Body of pancreas (tissue), 4 donors: ENCODE data around the gene RUNX3. TPM values are rescaled to one million over a fixed set of nuclear protein-coding genes. Genes with fewer than 3 reads are reported as not detected.

Experiments used
- ATAC-seq: fragments of 150-250 bp; one replicate; pipeline ENCODE4 v1.9.1; 2016
- DNase-seq, 4 donors: peaks; one replicate each; pipeline ENCODE4 v3.0.0-alpha.2; 2019
- H3K27ac ChIP-seq, 4 donors: fragments of 200-600 bp; sonication (generic); 1 replicate in 3 of 4; 2 replicates in 1 of 4; pipeline versions ENCODE4 v1.5.1 to v1.6.1; 2016 to 2019; ENCODE audit warnings: mild to moderate bottlenecking in 1 of 4, mixed read lengths in 1 of 4, moderate library complexity in 1 of 4
- H3K27me3 ChIP-seq, 2 donors: fragments of 200-600 bp; sonication (generic); one replicate each; pipeline ENCODE4 v1.6.0; 2016; ENCODE audit warnings: mild to moderate bottlenecking in 1 of 2
- H3K36me3 ChIP-seq, 2 donors: fragments of 200-600 bp; sonication (generic); replicated peaks in 1 of 2; 2 replicates each; pipeline ENCODE4 v1.5.1; 2016; ENCODE audit warnings: low read depth in 2 of 2; ENCODE audit not compliant: insufficient read depth in 1 of 2
- H3K4me1 ChIP-seq: fragments of 200-600 bp; sonication (generic); one replicate; pipeline ENCODE4 v1.6.0; 2016
- H3K4me3 ChIP-seq, 2 donors: fragments of 200-600 bp; sonication (generic); 1 replicate in 1 of 2; 2 replicates in 1 of 2; pipeline ENCODE4 v1.5.1; 2016 to 2019
- H3K9me3 ChIP-seq, 3 donors: fragments of 200-600 bp; sonication (generic); 1 replicate in 2 of 3; 2 replicates in 1 of 3; pipeline ENCODE4 v1.5.1; 2016
- POLR2A ChIP-seq, 3 donors: fragments of 450-650 bp; IDR thresholded peaks; one replicate each; pipeline ENCODE4 v1.6.1; 2016; ENCODE audit warnings: antibody characterized with exemption in 3 of 3, mild to moderate bottlenecking in 2 of 3
- WGBS, 2 donors: methylation state at CpG; one replicate each; pipeline ENCODE4 v1.1.5; 2017; 5-methylcytosine and 5-hydroxymethylcytosine counted together
- intact Hi-C: fragments of 100-400 bp; cut with DNase I; formaldehyde crosslinking; loops from one replicate; pipeline ENCODE4 v1.15.1; 2023
- total RNA-seq, 2 donors: library from RNA; depleted of rRNA; stranded (reverse); fragments of >200 nt; gene quantifications; one replicate each; pipeline ENCODE4 v1.1.0, GENCODE V29; 2016
- TF ChIP-seq, protein P1 (sequence below), 7 experiments: fragments of 450-650 bp in 4 of 7; fragments of 200-600 bp in 3 of 7; sonication (generic) in 3 of 7; IDR thresholded peaks; one replicate each; pipeline ENCODE4 v1.5.1; 2016 to 2019; ENCODE audit warnings: antibody characterized with exemption in 7 of 7

Gene RUNX3
- total RNA-seq, 2 donors from 2014 or later = 0.26 TPM; not detected in 1

DNA sequence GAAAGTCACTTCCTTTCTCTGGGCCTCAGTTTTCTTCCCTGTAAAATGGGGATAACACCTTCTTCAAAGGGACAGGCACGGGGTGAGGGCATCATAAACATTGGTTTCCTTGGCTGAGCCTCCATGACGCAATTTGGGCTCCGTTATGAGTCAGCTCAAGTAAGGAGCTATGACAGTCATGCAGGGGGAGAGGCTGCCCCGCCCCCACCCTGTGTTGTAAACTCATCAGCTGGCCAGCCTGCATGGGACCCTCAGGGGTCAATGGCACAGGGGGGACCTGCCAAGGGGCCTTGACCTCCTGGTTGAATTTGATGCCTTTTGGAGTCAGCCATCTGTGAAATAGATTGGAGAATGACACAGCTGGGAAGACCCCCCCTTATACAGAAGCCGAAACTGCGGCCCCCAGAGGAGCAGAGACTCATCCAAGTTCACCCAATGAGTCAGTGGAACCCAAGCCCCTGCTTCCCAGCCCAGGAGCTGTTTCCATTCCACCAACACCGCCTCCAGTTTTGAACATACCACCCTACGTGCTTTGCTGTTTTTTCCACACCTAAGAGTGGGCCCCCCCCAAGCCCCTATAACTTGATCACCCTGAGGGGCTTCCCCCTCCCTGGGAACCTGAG, 36.8 kb upstream of the RUNX3 start:
- H3K36me3 ChIP-seq = no peaks in the 10 kb centered on the region
- 63 to 77% methylated on average over 4 to 8 of the region's 8 CpGs for WGBS, 2 donors
- no peaks in the 10 kb centered on the region for H3K27me3 ChIP-seq
- no peaks in the 10 kb centered on the region for H3K4me1 ChIP-seq
- H3K27ac ChIP-seq = no peak overlapping the region
- ATAC-seq = no peak
- no peaks in the 10 kb centered on the region for H3K9me3 ChIP-seq
- no peak overlapping the region for H3K4me3 ChIP-seq
- intact Hi-C loops = no loop called here
- TF ChIP-seq, protein P1, sequence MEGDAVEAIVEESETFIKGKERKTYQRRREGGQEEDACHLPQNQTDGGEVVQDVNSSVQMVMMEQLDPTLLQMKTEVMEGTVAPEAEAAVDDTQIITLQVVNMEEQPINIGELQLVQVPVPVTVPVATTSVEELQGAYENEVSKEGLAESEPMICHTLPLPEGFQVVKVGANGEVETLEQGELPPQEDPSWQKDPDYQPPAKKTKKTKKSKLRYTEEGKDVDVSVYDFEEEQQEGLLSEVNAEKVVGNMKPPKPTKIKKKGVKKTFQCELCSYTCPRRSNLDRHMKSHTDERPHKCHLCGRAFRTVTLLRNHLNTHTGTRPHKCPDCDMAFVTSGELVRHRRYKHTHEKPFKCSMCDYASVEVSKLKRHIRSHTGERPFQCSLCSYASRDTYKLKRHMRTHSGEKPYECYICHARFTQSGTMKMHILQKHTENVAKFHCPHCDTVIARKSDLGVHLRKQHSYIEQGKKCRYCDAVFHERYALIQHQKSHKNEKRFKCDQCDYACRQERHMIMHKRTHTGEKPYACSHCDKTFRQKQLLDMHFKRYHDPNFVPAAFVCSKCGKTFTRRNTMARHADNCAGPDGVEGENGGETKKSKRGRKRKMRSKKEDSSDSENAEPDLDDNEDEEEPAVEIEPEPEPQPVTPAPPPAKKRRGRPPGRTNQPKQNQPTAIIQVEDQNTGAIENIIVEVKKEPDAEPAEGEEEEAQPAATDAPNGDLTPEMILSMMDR (IDR thresholded peaks at IDR 0.05) = no peak
- no peak for TF ChIP-seq POLR2A (IDR thresholded peaks at IDR 0.05)
- DNase-seq = peak in 1 of 4 donors; percentile 47

DNA sequence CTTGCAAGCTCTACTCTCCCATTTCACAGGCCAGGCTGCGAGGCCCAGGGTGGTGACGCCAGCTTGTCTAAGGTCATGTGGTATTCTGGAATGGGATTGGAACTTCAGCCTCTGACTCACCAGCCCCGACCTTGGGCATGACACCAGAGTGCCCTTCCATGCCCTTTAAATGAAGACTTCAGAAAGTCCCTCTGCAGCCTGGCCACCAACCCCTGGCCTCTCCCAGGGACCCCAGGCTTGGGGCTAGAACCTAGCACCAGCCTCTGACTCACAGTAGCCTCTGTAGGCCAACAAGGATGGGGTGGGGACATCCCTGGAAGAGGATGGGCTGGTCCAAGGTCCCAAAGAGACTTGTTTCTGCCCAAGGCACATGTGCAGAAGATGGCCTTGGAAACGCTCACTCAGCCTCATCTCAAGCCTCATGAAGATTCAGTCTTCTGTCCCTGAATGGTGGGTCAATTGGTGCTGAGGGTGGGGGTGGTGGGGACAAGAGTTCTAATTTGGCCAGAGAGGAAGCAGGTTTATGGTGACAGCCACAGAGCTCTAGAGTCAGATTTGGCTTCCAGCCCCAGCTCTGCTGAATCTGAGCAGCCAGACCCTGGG, 36.1 kb upstream of the RUNX3 start:
- DNase-seq (no peak), ATAC-seq (no peak)
- H3K27ac ChIP-seq = no peak overlapping the region
- H3K4me1 ChIP-seq = no peaks in the 10 kb centered on the region
- TF ChIP-seq, protein P1 (IDR thresholded peaks at IDR 0.05) = no peak
- no peak for TF ChIP-seq POLR2A (IDR thresholded peaks at IDR 0.05)
- intact Hi-C loops = no loop called here
- no peaks in the 10 kb centered on the region for H3K36me3 ChIP-seq
- H3K27me3 ChIP-seq = no peaks in the 10 kb centered on the region
- H3K4me3 ChIP-seq = no peak overlapping the region
- WGBS, 2 donors = 58 to 77% methylated on average over 4 of the region's 4 CpGs
- no peaks in the 10 kb centered on the region for H3K9me3 ChIP-seq

DNA sequence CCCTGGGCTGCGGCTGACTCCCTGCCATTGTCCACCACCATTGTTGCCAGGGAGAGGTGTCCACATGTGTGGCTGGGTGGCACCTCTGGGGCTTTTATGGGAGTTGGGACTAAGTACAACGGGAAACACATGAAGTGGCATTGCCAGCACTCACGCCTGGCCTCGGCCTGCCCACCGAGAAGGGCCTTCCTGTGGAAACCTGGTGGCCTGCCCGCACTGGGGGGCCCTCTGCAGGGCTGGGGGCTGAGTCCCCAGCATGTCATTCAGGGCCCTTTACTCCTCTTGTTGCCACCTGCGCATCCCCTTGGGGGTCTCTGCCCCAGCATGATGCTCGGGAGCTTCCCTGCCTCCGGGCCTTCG, 35.5 kb upstream of the RUNX3 start:
- no peaks in the 10 kb centered on the region for H3K36me3 ChIP-seq
- no peaks in the 10 kb centered on the region for H3K4me1 ChIP-seq
- intact Hi-C loops = no loop called here
- DNase-seq (no peak), ATAC-seq (no peak)
- TF ChIP-seq, protein P1 (IDR thresholded peaks at IDR 0.05) = no peak
- TF ChIP-seq POLR2A (IDR thresholded peaks at IDR 0.05) = no peak
- H3K9me3 ChIP-seq = no peaks in the 10 kb centered on the region
- H3K4me3 ChIP-seq = no peak overlapping the region
- WGBS, 2 donors = 86 to 100% methylated on average over 4 to 10 of the region's 10 CpGs
- no peaks in the 10 kb centered on the region for H3K27me3 ChIP-seq
- no peak overlapping the region for H3K27ac ChIP-seq

DNA sequence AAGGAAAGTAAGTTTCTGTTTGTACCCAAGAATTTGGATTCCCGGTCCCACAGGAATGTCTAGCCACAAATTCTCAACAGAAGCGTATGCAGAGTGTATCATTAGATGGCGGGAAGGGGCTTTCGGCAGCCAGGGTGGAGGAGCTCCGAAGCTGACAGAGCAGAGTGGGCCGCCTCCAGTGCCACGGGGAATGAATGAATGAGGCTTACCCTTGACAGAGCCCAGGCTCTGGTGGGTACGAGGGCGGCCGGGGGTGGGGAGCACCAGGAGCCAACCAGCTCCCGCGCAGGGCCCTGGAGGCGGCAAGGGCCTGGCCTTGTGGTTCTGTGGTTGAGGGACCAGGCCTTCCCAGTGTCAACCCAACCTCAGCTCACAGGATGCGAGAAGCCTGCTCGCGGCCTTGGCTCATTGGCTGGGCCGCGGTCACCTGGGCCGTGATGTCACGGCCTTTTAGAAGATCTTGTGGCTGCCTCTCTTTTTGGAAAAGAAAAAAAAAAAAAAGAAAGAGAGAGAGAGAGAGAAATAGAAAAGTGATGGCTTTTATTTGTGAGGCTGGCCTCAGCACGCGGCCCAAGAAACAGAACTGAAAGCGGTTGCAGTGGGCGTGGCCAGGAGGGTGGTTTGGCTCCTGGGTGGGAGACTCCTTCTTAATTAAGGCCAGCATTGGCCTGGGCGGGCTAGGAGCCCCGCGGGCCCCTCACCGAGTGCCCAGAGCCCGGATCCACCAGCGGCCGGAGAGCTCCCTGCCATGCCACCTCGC, 34.9 kb upstream of the RUNX3 start:
- no peak overlapping the region for H3K4me3 ChIP-seq
- no peak overlapping the region for H3K27ac ChIP-seq
- H3K27me3 ChIP-seq = no peaks in the 10 kb centered on the region
- peak; percentile 15 to 60 (median 21) for DNase-seq
- WGBS, 2 donors = 74 to 77% methylated on average over 28 to 32 of the region's 32 CpGs
- intact Hi-C loops = no loop called here
- TF ChIP-seq POLR2A (IDR thresholded peaks at IDR 0.05) = peak in 1 of 3 donors; percentile 11
- TF ChIP-seq, protein P1 (IDR thresholded peaks at IDR 0.05) = no peak
- H3K9me3 ChIP-seq = no peaks in the 10 kb centered on the region
- H3K4me1 ChIP-seq = no peaks in the 10 kb centered on the region
- no peaks in the 10 kb centered on the region for H3K36me3 ChIP-seq
- ATAC-seq = no peak
